Mucosa of stomach (tissue), 1 donor: ENCODE results near the gene PXN.
A peak's percentile ranks its signal among the peaks of the same experiment; 100 is the strongest.
"Not testable (repeated sequence)": the region's sequence is repeated elsewhere in the genome, so short reads cannot be mapped to it uniquely, and the experiment has no call there.

Experiments used
- H3K27me3 ChIP-seq: one replicate; pipeline ENCODE4 v1.7.0; 2013; ENCODE audit warnings: mild to moderate bottlenecking, low read length; ENCODE audit not compliant: control insufficient read depth, insufficient read depth
- H3K36me3 ChIP-seq: one replicate; pipeline ENCODE4 v1.7.0; 2013; ENCODE audit warnings: low read length; ENCODE audit not compliant: control insufficient read depth, insufficient read depth
- H3K4me1 ChIP-seq: one replicate; pipeline ENCODE4 v1.7.0; 2013; ENCODE audit warnings: mild to moderate bottlenecking, low read length; ENCODE audit not compliant: control insufficient read depth, insufficient read depth
- H3K4me3 ChIP-seq: one replicate; pipeline ENCODE4 v1.7.0; 2013; ENCODE audit warnings: low read length
- H3K9ac ChIP-seq: one replicate; pipeline ENCODE4 v1.7.0; 2013; ENCODE audit warnings: mild to moderate bottlenecking, low read length, moderate library complexity
- H3K9me3 ChIP-seq: one replicate; pipeline ENCODE4 v1.7.0; 2013; ENCODE audit warnings: mild to moderate bottlenecking, low read length, moderate library complexity; ENCODE audit not compliant: control insufficient read depth
- donor health status: Pancreatic carcinoma.

Gene PXN

GRCh38 chr12:120204171-120204570 is 61.4 kb downstream of the PXN start:
- Histone ChIP-seq H3K27me3 (no peaks in the 10 kb centered on the region), H3K4me1 (peaks cover 9% of the 10 kb centered on the region), H3K36me3 (no peaks in the 10 kb centered on the region), H3K4me3 (no peak overlapping the region), H3K9ac (no peak overlapping the region), H3K9me3 (no peaks in the 10 kb centered on the region)

- Histone ChIP-seq H3K36me3 (peaks cover 5% of the 10 kb centered on the region), H3K9me3 (no peaks in the 10 kb centered on the region), H3K4me3 (peak overlapping the region; percentile 92), H3K4me1 (peaks cover 18% of the 10 kb centered on the region), H3K9ac (peak overlapping the region; percentile 96), H3K27me3 (no peaks in the 10 kb centered on the region)
Measured at GRCh38 chr12:120200364-120200800, 65.1 kb downstream of the PXN start.

GRCh38 chr12:120199595-120200306 is 65.8 kb downstream of the PXN start:
- Histone ChIP-seq H3K9me3 (no peaks in the 10 kb centered on the region), H3K4me3 (peak overlapping the region; percentile 92), H3K4me1 (peaks cover 24% of the 10 kb centered on the region), H3K36me3 (peaks cover 5% of the 10 kb centered on the region), H3K9ac (peak overlapping the region; percentile 96), H3K27me3 (no peaks in the 10 kb centered on the region)

- Histone ChIP-seq H3K4me1 (peaks cover 24% of the 10 kb centered on the region), H3K9ac (no peak overlapping the region), H3K9me3 (no peaks in the 10 kb centered on the region), H3K36me3 (peaks cover 5% of the 10 kb centered on the region), H3K4me3 (no peak overlapping the region), H3K27me3 (no peaks in the 10 kb centered on the region)
Measured at GRCh38 chr12:120199025-120199424, 66.5 kb downstream of the PXN start.

- peaks cover 5% of the 10 kb centered on the region for H3K36me3 ChIP-seq
- no peaks in the 10 kb centered on the region for H3K9me3 ChIP-seq
- no peaks in the 10 kb centered on the region for H3K27me3 ChIP-seq
- no peak overlapping the region for H3K9ac ChIP-seq
- no peak overlapping the region for H3K4me3 ChIP-seq
- peaks cover 31% of the 10 kb centered on the region for H3K4me1 ChIP-seq
Measured at GRCh38 chr12:120197542-120197887, 68.0 kb downstream of the PXN start.

- H3K9ac ChIP-seq, H3K27me3 ChIP-seq, H3K4me3 ChIP-seq, H3K36me3 ChIP-seq, H3K9me3 ChIP-seq: not testable (repeated sequence)
- peaks cover 31% of the 10 kb centered on the region for H3K4me1 ChIP-seq
Measured at GRCh38 chr12:120196817-120197541, 68.6 kb downstream of the PXN start.

GRCh38 chr12:120196363-120196762 is 69.2 kb downstream of the PXN start:
- Histone ChIP-seq H3K27me3 (no peaks in the 10 kb centered on the region), H3K36me3 (peaks cover 5% of the 10 kb centered on the region), H3K9me3 (no peaks in the 10 kb centered on the region), H3K4me1 (peaks cover 31% of the 10 kb centered on the region), H3K4me3 (no peak overlapping the region), H3K9ac (no peak overlapping the region)

- peaks cover 28% of the 10 kb centered on the region for H3K4me1 ChIP-seq
- peaks cover 5% of the 10 kb centered on the region for H3K36me3 ChIP-seq
- no peaks in the 10 kb centered on the region for H3K27me3 ChIP-seq
- peak within 1 kb of the TSS; percentile 77 for H3K9ac ChIP-seq
- no peaks in the 10 kb centered on the region for H3K9me3 ChIP-seq
- H3K4me3 ChIP-seq = peak within 1 kb of the TSS; percentile 81
Measured at GRCh38 chr12:120194534-120195395, 70.8 kb downstream of the PXN start, which contains the start of gene GCN1. GCN1 (minus strand) TSS chr12:120194715; CDS start chr12:120194697, 18 bp downstream.

- Histone ChIP-seq H3K9me3 (no peaks in the 10 kb centered on the region), H3K9ac (peak overlapping the region; percentile 77), H3K4me1 (peaks cover 22% of the 10 kb centered on the region), H3K36me3 (peaks cover 5% of the 10 kb centered on the region), H3K4me3 (peak overlapping the region; percentile 81), H3K27me3 (no peaks in the 10 kb centered on the region)
Measured at GRCh38 chr12:120194226-120194533, 71.3 kb downstream of the PXN start.

- H3K9me3 ChIP-seq, H3K27me3 ChIP-seq, H3K36me3 ChIP-seq: not testable (repeated sequence)
- peaks cover 19% of the 10 kb centered on the region for H3K4me1 ChIP-seq
- H3K9ac ChIP-seq = peak overlapping the region; percentile 77
- peak overlapping the region; percentile 81 for H3K4me3 ChIP-seq
Measured at GRCh38 chr12:120193286-120193685, 72.2 kb downstream of the PXN start.

- Histone ChIP-seq H3K4me1 (peaks cover 19% of the 10 kb centered on the region), H3K36me3 (no peaks in the 10 kb centered on the region)
Measured at GRCh38 chr12:120190985-120191480, 74.5 kb downstream of the PXN start.

GRCh38 chr12:120190386-120190785 is 75.1 kb downstream of the PXN start:
- Histone ChIP-seq H3K9me3 (no peaks in the 10 kb centered on the region), H3K4me1 (peaks cover 12% of the 10 kb centered on the region), H3K27me3 (no peaks in the 10 kb centered on the region), H3K36me3 (no peaks in the 10 kb centered on the region), H3K9ac (no peak overlapping the region), H3K4me3 (no peak overlapping the region)

More at GRCh38 chr12:120190985-120191480, 74.5 kb downstream of the PXN start:
- no peak overlapping the region for H3K9ac ChIP-seq
- H3K9me3 ChIP-seq = no peaks in the 10 kb centered on the region
- H3K4me3 ChIP-seq = no peak overlapping the region
- no peaks in the 10 kb centered on the region for H3K27me3 ChIP-seq
